OCI-M2 (cell line): ENCODE results near the gene TASP1.
A peak's percentile ranks its signal among the peaks of the same experiment; 100 is the strongest.

Source experiments
- DNase-seq: peaks from one replicate; lab custom pipeline; 2025; ENCODE audit not compliant: unreplicated experiment; lab: John Stamatoyannopoulos, UW

The TASP1 gene

DNA sequence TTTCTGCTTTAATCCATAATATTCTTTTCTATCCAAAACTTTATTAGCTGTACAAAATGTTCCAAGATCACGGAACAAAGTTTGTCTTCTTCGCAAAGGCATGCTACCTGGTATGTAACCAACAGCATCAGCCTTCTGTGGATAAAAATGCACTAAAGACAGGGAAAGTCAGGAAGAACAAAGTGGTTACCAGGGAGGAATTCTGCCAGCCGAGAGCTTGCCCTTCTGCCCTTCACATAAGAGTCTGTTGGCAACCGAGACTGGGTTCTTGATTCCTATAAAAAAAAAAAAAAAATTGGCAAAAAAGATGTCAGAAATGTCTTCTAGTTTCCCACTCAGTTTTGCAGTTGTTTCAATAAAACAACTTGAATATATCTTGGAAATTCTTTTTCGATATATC lies 58.0 kb downstream of the TASP1 start:
- DNase-seq, result no peak

DNA sequence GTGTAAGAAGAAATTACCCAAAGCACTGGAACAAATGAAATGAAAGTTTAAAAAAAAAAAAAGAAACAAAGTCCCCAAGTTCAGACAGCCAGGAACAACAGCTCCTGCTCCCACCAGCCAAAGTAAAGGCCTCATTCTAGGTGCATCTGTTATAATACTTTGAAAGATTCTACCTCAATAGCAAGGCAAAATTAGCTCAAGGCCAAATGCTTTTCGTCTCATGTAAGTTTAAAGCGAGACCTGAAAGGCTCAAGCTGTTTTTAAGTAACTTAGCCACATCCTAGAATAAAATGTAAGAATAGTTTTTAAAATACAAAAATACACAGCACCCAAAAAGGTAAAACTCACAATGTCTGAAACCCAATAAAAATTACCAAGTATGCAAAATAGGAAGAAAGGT lies 64.7 kb downstream of the TASP1 start:
- no peak for DNase-seq

DNA sequence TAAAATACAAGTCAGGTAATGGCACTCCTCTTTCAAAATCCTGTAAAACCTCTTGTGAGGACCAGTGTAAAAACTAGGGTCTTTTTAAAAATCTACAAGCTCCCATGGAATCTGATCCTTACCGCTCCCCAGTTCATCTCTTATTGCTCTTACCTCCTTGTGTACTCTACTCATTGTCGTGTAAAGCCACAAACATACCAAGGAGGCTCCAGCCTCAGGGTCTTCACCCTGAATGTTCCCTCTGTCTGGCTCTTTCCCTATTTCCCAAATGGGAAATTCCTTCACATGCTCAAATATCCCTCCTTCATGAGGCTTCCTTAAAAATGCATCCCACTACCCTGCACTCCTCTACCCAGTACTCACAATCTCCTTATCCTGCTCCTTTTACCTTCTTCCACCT lies 67.1 kb downstream of the TASP1 start:
- DNase-seq, result no peak

DNA sequence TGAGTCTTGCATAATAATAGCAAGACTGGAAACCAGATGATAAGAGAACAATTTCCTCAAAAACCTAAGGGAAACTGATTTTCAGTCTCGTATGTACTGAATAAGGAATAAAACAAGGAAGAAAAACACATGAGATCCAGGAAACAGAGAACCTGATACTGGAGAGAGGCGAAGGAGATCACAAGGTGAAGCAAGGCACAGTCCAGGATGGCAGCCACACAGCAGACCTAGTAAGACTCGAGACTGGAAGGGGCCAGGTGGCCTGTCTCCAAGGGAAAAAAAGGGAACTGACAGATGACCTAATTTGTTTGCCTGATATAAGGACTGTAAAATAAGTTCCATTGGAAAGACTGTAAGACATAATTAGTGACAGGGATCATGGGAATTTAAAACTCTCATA lies 71.1 kb downstream of the TASP1 start:
- DNase-seq, result no peak

DNA sequence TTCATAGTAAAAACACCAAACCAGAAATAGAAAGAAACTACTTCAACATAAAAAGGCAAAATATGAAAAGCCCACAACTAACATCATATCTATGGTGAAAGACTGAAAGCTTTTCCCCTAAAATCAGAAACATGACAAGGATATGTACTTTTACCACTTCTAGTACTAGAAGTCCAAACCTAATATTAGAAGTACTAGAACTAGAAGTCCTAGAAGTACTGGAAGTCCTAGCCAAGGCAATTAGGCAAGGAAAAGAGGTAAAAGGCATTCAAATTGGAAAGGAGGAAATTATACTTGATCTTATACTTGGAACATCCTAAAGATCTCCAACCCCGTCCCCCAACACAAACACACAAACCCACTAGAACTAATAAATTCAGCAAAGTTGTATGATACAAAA lies 74.9 kb downstream of the TASP1 start:
- no peak for DNase-seq

DNA sequence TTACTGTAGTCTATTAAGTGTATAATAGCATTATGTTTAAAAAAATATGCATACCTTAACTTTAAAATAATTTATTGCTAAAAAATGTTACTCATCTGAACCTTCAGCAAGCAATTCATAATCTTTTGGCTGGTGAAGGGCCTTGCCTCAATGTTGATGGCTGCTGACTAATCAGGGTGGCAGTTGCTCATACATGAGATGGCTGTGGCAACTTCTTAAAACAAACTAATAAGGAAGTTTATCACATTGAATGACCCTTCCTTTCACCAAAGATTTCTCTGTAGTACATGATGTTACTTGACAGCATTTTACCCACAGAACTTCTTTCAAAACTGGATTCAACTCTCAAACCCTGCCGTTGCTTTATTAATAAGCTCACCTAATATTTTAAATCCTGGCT lies 84.0 kb downstream of the TASP1 start:
- DNase-seq, result no peak

DNA sequence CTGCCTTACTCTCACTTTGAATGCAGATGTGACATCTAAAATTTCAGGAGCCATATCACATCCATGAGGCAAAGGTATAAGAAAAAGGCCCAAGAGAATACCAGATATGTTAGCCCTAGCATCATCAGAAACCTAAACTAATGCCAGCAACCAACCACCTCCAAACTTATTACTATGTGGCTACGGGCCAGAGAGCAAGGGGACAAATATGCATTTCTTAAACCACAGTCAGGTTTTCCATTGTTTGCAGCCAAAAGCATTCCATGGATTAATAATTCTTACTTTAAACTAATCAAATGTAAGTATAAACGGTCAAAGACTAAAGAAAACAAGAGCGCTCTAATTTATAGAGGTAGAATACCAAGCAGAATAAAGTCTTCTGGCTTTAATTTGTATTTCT lies 84.7 kb downstream of the TASP1 start:
- no peak for DNase-seq

DNA sequence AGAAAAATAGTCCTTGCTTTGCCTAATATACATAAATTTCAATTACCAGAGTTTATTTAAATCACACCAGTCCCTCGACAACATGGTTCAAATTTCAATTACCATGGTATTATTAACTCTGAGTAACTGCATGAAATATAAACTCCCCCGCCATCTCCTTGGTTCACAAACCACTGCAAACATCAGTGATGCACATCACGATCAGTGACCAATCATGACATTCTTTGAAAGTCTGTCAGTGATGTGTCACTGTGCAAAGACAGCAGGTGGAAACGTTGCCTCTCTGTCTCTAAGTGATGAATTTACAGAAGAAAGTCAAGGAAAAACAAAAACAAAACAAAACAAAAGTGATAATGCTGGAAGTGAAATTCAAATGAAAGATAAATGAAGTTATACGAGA lies 86.7 kb downstream of the TASP1 start:
- no peak for DNase-seq

DNA sequence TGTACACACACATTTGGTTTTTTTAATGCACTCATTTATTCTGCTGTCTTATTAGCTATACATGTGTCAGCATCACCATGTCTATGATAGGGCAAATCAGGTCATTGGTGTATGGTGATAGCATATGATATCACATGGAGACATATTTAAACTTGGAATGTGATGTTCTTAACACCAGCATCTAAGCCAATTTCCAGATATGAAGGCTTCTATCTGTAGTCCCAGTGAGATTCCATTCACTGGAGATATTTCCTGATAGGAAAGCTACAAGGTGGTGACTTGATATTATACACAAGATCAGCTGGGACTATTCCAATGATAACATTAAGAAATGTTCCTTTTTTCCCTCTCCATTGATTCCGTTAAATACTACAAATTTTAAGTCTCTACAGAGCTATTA lies 89.3 kb downstream of the TASP1 start:
- no peak for DNase-seq

DNA sequence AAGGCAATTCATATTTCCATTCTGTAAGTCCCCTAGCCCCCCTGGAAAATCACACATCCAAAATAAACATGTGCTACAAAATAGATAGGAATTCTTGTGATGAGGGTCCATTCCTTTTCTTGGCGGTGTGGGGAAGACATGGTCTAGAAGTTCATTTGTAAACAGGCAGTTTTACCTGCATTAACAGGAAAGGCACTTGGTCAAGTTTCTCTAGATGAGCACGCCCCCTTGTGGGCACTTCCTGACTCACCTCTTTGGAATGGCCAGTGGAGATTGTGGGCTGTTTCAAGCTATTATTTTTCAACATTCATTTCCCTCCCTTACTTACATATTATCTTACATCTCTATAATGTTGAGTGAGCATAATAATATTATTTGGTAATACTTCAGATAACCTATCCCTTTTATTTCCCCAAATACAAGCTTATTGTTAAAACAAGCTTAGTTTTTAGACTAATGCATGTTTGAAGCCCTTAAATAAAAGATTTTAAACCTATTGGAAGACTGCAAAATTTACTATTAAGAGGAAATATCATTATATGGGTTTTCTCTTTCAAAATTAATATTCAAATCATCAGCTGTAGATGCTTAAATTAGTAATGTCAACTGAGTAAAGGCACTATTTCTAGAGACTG lies 92.1 kb downstream of the TASP1 start:
- peak; percentile 39 for DNase-seq

DNA sequence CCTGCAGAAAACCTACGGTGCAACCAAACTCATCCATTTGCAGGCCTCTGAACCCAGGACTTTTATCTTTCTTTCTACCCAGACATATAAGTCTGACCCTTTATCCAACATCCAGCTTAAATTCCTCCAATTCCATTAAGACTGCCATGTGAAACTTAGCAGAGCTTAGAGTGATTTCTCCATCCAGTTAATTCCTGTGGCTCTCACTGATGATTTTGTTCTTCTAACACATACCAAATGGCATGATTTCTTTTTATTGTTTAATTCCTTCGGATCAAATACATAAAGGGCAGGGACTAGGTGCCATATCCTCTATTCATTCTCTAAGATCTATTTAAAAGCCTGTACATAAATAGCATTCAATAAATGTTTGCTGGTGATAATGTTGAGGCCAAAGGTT lies 92.9 kb downstream of the TASP1 start:
- DNase-seq, result no peak

DNA sequence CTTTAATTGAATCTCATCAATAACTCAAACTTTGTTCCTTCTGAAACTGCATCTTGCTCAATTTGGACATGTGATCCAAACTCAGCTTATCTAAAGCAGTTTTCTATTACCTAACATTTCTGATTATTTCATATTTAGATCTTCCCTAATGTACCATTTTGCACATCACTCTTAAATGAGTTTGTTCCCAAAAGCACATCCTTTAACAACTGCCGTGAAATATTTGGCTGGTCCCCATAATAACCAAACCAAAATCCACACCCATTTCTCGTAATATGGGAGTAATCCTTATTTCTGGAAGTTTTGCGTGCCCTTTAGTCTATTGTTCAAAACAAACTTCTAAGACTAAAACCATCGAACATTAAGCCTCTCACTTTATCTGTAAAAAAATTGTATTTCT lies 94.9 kb downstream of the TASP1 start:
- no peak for DNase-seq

DNA sequence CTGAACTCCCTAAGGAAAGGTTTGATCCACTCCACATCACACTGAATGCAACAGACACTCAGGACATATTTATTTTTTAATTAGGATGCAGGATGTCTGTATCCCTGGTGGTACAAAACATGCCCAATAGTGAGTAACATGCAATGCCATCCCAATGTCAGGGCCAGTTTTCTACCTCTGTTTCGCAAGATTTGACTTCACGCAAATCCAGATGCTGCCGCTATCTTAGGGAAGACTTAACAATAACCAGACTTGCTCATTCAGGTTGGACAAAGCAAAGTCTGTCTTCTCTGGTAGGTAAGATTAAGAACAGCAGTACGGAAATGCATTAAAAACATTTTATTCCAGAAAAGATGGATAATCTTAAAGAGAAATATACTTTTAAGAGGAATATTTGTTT lies 103.1 kb downstream of the TASP1 start:
- no peak for DNase-seq

DNA sequence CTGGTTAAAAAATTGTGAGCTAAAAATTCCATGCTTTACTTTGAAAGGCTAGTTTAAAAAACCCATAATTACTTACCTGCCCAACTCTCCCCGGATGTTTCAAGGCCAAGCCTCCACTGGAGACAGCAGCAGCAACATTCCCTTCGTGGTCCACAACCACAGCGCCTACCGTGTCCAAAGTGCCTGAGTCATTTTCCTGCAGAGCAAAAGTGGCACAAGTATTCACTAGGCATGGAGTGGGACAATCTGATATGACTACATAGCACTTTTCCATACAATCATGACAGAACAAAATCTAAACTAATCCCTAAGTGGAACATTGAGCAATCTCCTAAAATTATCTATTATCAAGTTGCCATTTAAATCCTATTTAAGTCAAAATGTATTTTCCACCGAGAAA lies 104.8 kb downstream of the TASP1 start:
- DNase-seq, result no peak

DNA sequence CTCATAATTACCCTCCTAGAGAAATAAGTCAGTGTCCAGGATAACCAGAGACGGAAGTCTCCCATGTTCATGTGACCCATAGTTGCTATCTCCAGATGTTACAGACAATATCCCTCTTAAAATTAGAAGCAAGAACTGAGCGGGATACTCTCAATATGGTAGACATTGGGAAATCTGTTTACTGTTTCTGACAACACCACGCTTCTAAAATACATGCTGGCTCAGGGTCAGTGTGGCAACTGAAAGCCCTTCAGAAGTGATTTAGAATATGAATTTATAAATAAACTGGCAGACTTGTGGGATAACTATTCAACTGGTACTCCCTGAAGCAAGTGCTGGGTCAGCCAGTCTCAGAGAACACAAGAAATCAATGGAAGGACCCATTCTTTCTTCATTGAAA lies 108.6 kb downstream of the TASP1 start:
- no peak for DNase-seq

DNA sequence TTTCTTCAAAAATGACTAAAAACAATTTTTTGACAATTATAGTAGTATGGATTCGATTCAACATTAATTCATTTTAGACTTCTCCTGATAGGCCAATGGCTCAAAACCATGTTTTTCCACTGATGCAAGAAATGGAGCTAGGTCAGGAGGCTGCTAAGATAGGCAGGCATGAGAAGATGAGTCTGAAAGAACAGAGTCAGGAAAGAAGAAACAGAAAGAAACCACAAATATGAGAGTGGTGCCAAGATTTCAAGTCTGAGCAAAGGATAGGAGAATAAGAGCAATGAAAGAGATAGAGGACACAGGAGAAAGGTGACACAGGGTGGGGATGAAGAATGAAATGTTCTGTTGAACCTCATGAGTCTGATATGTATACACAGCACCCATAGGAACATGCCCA lies 112.2 kb downstream of the TASP1 start:
- no peak for DNase-seq

DNA sequence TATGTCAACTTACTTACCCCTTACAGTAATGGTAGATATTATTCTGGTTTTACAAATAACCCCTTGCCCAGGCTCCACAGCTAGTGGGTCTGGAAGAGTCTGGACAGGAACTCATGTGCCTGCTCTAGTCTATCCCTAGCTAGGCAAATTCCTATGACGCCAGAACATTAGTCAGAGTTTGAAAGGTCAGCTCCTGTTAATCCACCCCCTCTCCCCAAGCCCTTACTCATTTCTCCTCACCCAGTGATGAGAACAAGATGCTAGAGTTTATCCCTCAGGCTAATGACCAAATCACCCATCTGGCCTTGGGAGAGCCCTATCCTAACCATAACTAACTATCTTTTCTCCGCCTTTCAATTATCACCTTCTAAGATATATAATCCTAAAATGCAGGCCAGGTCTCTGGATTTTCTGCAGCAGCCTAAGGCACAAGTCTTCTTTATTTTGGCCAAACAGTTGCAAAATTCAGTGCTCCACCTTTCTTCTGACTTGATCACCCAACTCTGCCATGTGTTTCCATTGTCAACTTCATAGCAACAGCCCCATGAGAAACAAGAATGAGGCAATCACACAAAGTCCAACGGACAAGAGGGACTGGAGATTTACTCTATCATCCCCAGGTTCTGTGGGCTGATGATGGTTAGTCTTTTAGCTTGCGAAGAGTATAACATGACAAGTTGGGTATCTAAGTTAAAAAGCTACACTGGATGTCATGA lies 113.3 kb downstream of the TASP1 start:
- DNase-seq, result no peak

DNA sequence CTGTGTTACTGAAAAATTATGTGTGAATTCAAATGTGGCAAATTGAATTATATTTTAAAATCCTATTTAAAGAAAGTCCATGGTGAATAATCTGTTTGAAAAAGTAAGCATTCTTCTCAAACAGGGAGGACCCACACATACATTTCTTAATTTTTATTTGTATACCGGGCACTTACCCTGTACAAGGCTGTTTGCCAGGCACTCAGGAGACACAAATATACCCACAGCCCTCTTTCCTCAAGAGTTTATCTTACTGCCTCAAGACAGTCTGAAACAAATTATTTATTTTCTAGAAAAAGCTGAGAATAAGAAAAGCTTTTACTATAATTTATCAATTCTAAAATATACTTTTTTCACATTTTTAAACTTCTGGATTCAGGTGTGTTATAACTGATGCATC lies 114.4 kb downstream of the TASP1 start:
- no peak for DNase-seq

DNA sequence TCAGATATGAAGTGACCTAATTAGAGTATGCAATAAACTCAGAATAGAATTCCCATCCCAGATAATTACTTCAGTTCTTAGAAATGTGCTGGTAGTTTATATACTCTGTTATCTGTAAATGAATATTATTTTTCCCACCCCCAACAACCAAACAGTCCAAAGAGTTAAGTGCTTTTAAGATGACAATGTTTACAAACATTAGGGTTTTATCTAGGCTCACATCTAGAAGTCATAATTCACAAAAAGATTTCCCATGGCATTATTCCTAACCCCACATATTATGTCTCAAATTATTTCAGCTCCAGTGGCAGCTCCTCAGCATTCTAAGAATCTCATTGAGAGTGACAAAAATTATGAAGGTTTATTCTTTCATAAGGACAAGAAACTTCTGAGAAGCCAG lies 120.9 kb downstream of the TASP1 start:
- DNase-seq, result no peak

DNA sequence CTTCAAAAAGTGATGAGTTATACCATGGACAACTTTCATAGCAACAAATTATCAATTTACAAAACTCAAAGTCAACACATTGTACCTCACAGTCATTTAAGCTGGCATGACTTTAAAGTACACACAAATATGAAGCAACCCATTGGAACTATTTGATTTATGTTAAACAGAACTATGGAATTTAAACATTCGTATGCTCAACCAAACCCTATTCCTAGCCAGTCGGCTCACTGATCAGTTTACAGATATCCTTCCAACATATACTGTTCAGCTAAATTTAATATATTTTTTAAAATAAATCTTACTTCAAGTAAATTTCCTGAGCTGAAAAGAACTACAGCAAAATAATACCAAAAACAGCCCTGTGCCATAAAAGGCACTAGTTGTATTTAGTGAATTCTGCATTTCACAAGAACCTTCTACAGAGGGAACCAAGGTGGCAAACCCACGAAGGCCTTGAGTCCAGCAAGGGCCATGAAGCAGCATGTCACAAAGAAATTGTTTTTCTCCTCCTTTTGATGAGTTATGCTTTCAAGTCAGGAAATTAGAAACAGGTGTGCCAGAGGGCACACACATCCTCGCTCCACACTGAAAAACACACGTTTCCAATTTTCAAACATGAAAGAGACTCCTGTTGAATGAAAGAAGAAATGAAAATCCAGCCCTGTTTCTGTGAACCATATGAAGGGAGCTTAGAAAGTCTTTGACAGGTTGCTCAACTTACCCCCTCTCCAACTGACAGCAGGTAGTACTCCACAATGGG lies 122.8 kb downstream of the TASP1 start:
- no peak for DNase-seq

DNA sequence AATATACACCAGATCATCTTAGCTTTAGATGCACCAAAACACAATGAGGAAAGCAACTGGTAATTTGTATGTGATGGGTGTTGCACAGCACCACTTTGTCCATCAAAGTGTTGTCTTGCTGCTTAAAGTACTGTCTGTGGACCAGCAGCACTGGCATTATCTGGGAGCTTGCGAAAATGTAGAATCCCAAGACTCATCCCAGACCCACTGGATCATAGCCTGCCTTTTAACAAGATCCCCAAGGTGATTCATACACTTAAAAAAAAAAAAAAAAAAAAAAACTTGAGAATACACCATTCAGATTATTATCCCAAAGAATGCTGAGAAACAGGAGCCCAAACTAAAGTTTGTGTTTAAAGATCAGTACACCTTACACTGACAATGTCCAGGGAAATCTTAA lies 123.4 kb downstream of the TASP1 start:
- DNase-seq, result no peak

DNA sequence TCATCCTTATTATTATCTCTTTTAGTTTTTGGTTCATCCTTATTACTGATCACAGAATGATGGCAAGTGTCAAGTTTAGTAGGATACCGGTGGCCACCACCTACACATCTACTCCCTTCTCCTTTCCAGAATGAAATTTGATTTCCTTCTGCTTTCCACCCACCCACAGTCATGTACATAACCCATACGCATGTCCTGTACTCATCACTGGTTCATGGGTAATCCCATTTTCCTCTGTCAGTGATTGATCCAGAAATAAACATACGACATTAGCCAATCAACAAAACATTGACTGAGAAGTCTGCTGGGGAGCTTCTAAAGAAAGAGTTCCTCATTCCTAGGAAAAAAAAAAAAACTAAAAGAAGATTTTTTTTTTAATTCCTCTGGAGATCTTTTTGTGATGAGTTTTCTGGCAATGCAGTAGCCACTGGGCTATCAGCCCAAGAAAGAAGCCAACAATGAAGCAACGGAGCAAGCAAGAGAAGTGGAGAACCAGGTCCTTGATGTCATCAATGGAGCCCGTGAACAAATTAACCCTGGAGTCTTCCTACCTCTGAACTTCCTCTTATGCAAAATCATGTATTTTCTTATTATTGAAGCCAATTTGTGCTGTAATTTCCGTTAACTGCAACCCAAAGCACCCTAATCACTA lies 127.8 kb downstream of the TASP1 start:
- no peak for DNase-seq
